ENCODE results near the gene GPC1. TPM values are rescaled to one million over a fixed set of nuclear protein-coding genes. Genes with fewer than 3 reads are reported as not detected.

Gene GPC1
- total RNA-seq, 1 donor from 2014 or later = 88.0 TPM

DNA sequence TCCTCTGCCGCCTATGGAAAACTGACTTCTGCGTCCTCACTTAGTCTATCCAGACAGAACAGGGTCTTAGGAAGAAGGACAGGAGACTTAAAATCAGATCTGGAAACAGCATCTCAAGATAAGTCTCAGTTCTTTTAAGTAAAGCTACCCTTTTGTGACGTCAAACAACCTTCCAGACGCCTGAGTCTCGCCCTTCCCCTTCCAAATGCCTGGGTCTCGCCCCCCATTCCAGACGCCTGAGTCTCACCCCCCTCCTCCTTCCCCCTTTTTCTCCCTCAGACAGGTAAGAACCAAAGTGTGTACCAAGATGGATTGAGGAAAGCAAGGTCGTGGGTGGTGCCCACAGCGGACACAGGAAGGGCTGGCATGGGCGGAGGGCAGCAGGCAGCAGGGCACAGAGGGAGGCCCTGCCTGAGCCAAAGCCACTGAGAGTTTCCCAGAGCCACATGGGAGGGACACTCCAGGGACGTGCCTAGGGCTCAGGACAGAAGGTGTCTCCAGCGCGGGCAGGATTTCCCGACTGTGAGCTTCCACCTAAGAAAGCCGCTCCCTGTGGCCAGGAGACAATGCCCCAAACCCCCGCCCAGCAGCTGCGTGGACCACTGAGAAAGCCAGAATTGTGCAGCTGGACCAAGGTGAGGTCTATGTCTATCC, 71.1 kb downstream of the GPC1 start:
- DNase-seq (ENCODE audit: low spot score in 2 of 2, unreplicated experiment in 2 of 2) = no peak
- Mint-ChIP-seq H3K9me3 (no peaks in the 10 kb centered on the region), H3K36me3 (peaks cover 13% of the 10 kb centered on the region), H3K4me3 (no peak overlapping the region), H3K27ac (no peak overlapping the region), H3K27me3 (ENCODE audit: low read depth) (no peaks in the 10 kb centered on the region), H3K4me1 (no peaks in the 10 kb centered on the region)
- TF ChIP-seq, protein P1, sequence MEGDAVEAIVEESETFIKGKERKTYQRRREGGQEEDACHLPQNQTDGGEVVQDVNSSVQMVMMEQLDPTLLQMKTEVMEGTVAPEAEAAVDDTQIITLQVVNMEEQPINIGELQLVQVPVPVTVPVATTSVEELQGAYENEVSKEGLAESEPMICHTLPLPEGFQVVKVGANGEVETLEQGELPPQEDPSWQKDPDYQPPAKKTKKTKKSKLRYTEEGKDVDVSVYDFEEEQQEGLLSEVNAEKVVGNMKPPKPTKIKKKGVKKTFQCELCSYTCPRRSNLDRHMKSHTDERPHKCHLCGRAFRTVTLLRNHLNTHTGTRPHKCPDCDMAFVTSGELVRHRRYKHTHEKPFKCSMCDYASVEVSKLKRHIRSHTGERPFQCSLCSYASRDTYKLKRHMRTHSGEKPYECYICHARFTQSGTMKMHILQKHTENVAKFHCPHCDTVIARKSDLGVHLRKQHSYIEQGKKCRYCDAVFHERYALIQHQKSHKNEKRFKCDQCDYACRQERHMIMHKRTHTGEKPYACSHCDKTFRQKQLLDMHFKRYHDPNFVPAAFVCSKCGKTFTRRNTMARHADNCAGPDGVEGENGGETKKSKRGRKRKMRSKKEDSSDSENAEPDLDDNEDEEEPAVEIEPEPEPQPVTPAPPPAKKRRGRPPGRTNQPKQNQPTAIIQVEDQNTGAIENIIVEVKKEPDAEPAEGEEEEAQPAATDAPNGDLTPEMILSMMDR (IDR thresholded peaks at IDR 0.05; ENCODE audit: unreplicated experiment) = no peak

DNA sequence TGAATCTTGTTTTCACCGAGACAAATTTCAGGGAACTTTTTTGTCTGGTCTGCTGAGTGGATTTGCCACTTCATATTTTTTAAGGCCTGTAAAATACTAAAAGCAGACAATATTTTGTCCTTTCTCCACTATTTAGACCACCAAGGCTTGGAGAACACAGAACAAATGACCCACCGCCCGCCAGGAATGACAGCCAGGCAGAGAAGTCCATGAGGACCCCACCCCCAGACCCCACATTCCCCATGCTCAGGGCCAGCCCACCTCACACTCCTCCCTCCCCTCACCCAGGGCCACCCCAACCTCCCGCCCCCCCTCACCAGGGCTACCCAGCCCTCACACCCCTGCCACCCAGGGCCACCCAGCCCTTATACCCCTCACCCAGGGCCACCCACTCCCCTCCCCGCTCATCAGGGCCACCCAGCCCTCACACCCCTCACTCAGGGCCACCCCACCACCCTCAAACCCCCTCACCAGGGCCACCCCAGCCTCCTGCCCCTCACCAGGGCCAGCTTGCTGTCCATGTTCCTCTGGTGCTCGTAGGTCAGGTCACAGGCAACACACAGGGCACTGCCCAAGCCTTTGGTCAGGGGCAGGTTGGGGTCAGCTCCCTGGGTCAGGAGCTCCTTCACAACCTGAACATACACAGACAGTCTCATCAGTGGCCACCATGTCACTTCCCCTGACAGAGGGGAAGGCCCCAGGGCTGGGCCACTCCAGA, 71.8 kb downstream of the GPC1 start:
- Mint-ChIP-seq H3K4me1 (no peaks in the 10 kb centered on the region), H3K36me3 (peaks cover 13% of the 10 kb centered on the region), H3K9me3 (no peaks in the 10 kb centered on the region), H3K27me3 (ENCODE audit: low read depth) (no peaks in the 10 kb centered on the region), H3K27ac (no peak overlapping the region), H3K4me3 (no peak overlapping the region)
- TF ChIP-seq, protein P1 (IDR thresholded peaks at IDR 0.05; ENCODE audit: unreplicated experiment) = no peak
- DNase-seq (ENCODE audit: low spot score in 2 of 2, unreplicated experiment in 2 of 2) = no peak

DNA sequence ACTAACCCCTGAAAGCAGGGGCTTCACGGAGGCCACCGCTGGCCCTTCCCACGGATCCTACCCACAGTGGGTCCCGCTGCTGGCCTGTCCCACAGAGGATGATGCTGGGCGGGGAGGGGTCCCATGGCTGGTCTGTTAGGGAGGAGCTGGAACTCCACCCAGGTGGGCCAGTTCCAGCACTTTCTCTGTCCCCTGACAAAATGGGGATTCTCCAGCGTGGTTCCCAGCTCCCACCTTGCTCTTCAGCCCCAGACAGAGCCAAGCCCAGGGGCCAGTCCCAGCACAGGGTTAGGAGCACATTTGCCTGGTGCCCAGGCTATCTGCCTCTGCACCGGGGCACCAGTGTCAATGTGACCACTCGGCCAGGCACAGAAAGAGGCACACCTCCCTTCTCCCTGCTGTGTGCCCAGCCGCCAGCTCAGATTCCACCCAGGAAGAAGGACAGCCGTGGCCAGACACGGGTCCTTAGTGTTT, 72.4 kb downstream of the GPC1 start:
- TF ChIP-seq, protein P1 (IDR thresholded peaks at IDR 0.05; ENCODE audit: unreplicated experiment) = no peak
- peaks cover 13% of the 10 kb centered on the region for H3K36me3 Mint-ChIP-seq
- no peak overlapping the region for H3K27ac Mint-ChIP-seq
- H3K4me1 Mint-ChIP-seq = no peaks in the 10 kb centered on the region
- no peaks in the 10 kb centered on the region for H3K9me3 Mint-ChIP-seq
- DNase-seq (ENCODE audit: low spot score in 2 of 2, unreplicated experiment in 2 of 2) = no peak
- no peaks in the 10 kb centered on the region for H3K27me3 Mint-ChIP-seq (ENCODE audit: low read depth)
- no peak overlapping the region for H3K4me3 Mint-ChIP-seq

- no peak for DNase-seq (ENCODE audit: low spot score in 2 of 2, unreplicated experiment in 2 of 2)
- no peak overlapping the region for H3K4me3 Mint-ChIP-seq
- H3K9me3 Mint-ChIP-seq = no peaks in the 10 kb centered on the region
- H3K36me3 Mint-ChIP-seq = peaks cover 13% of the 10 kb centered on the region
- TF ChIP-seq, protein P1 (IDR thresholded peaks at IDR 0.05; ENCODE audit: unreplicated experiment) = no peak
- H3K4me1 Mint-ChIP-seq = peaks cover under 1% of the 10 kb centered on the region
- H3K27ac Mint-ChIP-seq = no peak overlapping the region
- H3K27me3 Mint-ChIP-seq (ENCODE audit: low read depth) = no peaks in the 10 kb centered on the region
These were observed 73.5 kb downstream of the GPC1 start for GRCh38 chr2:240508832-240509545.

DNA sequence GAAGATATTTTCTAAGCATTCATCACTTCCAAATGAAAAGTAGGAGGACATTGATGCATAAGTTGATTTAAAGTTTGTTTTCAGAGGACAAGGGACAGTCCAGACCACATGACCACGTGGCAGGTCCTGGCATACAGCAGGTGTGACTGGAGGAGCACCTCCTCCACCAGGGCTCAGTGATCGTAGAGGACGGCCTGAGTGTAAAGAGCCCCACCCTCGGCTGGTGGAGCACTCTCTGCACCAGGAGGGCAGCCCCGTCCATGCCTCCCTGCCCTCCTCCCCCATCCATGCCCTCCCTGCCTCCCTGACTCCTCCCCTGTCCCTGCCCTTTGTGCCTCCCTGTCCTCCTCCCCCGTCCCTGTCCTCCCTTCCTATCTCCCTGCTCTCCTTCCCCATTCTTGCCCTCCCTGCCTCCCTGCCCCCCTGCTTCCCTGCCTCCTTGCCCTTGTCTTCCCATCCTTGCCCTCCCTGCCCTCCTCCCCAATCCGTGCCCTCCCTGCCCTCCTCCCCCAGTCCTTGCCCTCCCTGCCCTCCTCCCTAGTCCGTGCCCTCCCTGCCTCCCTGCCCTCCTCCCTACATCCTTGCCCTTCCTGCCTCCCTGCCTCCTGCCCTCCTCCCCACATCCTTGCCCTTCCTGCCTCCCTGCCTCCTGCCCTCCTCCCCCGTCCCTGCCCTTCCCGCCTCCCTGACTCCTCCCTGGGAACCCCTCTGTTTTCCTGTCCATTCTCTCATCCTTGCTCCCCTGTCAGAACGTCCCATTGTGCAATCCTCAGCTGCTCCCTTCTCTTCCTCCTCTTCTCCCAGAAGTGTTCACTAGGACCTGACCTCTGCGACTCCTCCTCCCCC, 74.4 kb downstream of the GPC1 start:
- Mint-ChIP-seq H3K36me3 (peaks cover 13% of the 10 kb centered on the region), H3K9me3 (no peaks in the 10 kb centered on the region), H3K27me3 (ENCODE audit: low read depth) (no peaks in the 10 kb centered on the region), H3K4me3 (no peak overlapping the region), H3K27ac (no peak overlapping the region), H3K4me1 (peaks cover 2% of the 10 kb centered on the region)
- DNase-seq (ENCODE audit: low spot score in 2 of 2, unreplicated experiment in 2 of 2) = no peak
- TF ChIP-seq, protein P1 (IDR thresholded peaks at IDR 0.05; ENCODE audit: unreplicated experiment) = no peak

Measured in mesothelial cell of epicardium (in vitro differentiated cells).